GM12872 (cell line): ENCODE data around the gene AIFM1.

Source experiments
- TF ChIP-seq, protein P1 (sequence below): IDR thresholded peaks from 3 replicates; pipeline ENCODE4 v1.5.1; 2011; ENCODE audit warnings: low read depth, mild to moderate bottlenecking, low read length, moderate library complexity; ENCODE audit not compliant: insufficient read depth

The AIFM1 gene

DNA sequence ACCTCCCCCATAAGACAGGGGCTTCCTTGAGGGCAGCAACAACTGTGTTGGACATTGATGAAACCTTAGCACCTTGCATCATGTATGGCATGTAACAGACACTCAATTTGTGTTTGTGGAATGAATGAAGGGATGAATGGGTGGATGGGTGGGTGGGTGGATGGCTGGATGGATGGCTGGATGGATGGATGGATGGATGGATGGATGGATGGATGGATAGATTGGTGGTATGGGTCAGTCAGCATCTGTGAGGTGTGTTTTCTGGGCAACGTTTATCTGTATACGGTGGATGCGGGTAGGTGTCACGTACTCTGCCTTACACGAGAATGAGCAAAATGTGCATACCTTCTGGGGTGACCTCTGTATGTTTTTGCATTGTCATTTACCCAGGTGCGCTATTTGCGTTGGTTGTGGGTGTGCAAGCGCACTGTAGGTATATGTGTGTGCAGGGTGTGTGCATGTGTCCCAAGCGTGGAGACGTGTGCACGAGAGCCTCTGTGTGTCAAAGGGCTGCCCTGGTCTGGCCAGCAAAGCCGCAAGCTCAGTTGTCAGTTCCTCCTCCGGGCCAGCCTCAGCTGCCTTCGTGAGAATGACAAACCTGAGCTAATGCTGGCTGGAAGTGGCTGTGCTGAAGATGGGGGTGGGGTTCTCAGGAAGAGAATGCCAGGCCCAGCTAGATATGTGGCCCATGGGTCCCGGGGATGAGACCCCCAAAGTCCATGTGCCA is 81.8 kb downstream of the AIFM1 start:
- TF ChIP-seq, protein P1, sequence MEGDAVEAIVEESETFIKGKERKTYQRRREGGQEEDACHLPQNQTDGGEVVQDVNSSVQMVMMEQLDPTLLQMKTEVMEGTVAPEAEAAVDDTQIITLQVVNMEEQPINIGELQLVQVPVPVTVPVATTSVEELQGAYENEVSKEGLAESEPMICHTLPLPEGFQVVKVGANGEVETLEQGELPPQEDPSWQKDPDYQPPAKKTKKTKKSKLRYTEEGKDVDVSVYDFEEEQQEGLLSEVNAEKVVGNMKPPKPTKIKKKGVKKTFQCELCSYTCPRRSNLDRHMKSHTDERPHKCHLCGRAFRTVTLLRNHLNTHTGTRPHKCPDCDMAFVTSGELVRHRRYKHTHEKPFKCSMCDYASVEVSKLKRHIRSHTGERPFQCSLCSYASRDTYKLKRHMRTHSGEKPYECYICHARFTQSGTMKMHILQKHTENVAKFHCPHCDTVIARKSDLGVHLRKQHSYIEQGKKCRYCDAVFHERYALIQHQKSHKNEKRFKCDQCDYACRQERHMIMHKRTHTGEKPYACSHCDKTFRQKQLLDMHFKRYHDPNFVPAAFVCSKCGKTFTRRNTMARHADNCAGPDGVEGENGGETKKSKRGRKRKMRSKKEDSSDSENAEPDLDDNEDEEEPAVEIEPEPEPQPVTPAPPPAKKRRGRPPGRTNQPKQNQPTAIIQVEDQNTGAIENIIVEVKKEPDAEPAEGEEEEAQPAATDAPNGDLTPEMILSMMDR, result no peak

DNA sequence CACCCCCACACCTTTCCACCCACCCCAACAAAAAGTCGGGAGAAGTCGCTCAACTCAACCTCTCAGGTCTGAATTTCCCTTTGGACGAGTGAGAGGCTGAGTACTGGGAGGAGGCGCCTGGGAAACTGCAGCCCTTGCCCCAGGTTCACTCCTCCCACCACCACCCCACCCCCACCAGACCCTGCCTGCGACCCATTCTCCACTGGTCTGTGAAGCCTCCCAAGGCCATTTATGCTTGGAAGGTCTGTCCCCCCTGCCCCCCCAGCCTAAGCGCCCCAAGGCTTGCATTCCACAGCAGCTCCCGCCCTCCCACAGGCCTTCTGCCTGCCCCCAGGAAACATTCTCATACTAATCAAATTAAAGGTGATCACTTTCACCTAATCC is 82.5 kb downstream of the AIFM1 start:
- TF ChIP-seq, protein P1, result no peak

DNA sequence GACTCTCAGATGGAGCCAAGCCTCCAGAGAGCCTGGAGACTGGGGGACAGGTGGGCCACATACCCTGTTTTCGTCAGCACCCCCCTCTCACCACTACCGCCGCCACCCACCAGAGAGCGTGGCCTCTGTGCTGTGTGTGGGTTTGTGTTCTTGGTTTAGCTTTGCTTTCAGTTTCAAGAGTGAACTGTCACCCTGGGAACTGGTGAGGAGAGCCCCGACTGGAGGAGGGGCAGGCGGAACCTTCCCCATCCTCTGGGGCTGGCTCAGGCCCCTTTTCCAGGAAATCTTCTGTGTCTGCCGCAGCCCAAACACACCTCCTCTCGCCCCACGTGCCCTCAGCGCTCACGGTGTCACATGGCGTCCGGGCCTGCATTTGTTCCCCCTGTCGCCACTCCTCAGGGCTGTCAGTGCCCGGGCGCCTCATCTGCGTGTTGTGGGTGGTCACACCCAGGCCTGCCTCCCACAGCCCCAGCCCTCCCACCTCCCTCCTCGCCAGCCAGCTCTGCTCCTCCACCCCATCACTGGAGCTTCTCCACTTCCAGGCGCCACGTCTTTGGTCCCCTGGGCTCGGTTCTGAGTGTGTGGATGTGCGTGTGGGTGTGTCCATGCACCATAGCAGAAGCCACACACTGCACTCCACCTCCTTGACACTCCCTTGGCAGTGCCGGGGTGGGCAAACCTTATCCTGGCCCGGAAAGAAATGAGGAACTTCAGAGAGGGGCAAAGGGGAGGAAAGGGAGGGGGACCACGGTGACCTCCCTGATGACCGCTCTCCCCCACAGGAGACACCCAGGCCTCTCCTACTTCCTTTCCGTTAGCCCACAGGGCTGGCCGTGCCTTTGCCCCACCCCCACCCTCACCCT is 83.2 kb downstream of the AIFM1 start:
- TF ChIP-seq, protein P1, result peak; percentile 57

DNA sequence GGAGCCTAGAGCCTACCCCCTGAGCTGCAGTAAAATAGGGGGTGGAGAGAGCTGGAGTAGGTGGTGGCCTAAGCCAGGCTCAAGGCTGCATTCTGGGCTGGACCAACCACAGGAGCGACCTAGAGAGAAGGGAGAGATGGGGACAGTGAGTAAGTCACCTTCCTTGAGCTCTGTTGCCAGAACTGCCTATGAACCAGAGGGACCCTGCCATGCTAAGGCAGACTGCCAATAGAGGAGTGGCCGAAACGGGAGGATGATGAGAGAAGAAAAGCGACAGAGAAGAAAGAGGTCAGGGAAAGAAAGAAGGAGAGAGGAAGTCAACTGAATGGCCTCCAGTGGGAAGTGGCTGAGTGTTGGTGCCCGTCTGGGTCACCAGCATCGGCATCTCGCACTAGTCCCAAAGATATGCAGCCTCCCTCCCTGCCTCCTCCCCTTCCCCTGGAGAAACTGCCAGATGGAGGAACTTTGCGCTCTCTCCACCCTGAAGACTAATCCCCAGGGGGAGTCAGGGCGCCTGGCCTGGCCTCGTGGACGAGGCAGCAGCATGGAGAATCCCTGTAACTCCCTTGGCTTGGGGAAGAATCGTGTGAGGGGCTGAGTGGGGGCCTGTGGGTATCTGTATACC is 84.1 kb downstream of the AIFM1 start:
- TF ChIP-seq, protein P1, result no peak

DNA sequence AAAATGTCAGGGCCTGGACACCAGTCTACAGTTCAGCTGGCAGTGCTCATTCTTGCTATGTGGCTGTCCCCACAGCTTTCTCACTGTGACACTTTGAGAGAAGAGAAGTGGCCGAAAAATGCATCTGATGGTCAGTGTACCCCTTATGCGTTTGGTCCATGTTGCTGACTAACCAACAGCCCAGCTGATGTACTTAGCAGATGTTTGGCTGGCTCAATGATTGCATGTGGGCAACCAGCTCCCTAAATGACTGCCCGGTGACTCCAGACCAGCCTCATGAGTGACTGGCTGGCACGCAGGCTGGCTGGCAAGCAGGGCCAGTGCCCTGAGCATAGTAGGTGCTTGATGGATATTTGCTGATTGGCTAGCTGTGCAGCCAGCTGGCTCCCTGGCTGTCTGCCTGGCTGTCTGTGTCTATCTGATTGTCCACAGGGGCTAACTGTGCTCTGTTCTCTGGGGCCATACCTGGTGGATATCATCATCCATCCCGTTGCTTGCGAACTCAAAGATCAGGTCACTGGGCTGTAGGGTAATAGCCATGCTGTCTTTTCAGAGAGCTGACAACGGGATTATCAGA is 84.8 kb downstream of the AIFM1 start:
- TF ChIP-seq, protein P1, result no peak

DNA sequence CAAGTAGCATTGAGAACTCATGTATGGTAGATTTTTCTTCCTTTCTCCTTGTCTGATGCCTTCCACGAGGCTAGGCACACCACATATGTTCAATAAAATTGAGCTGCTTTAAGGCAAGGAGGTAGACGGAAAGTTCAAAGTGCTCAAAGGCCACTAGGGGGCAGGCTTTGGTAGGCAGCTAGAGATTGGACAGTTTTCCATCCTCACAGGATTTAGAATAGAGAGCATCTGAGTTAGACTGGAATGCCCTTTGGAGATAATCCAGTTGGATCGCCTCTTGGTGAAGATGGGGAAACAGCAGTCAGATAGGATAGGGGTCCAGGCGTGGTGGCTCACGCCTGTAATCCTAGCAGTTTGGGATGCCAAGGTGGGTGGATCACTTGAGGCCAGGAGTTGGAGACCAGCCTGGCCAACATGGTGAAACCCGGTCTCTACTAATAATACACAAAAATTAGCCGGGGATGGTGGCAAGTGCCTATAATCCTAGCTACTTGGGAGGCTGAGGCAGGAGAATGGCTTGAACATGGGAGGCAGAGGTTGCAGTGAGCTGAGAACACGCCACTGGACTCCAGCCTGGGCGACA is 85.7 kb downstream of the AIFM1 start:
- TF ChIP-seq, protein P1, result peak; percentile 71
